GM18507 (cell line): ENCODE results near the gene NAA60.

ENCODE experiments used
- DNase-seq: peaks from one replicate; pipeline ENCODE4 v3.0.0; 2011; ENCODE audit warnings: low read depth; ENCODE audit not compliant: insufficient read length; ENCODE audit errors: extremely low spot score
- FAIRE-seq: peaks from 2 replicates; lab custom pipeline; 2011; peaks lifted over from hg19 to GRCh38; lab: Jason Lieb, UNC

NAA60 gene

GRCh38 chr16:3443108-3444031 lies at the start of gene NAA60, which contains the start of gene ZNF597:
TSS of gene NAA60 (plus strand) at chr16:3443680. CDS start at chr16:3476228, 32,548 bp downstream.
TSS of gene ZNF597 (minus strand) at chr16:3443504. CDS start at chr16:3443153, 351 bp downstream.
- peak; percentile 94 for FAIRE-seq
- peak; percentile 73 for DNase-seq

- FAIRE-seq = peak; percentile 45
- no peak for DNase-seq
Observed at GRCh38 chr16:3400446-3400778, 43.1 kb upstream of the NAA60 start.

GRCh38 chr16:3400779-3401688 lies 42.4 kb upstream of the NAA60 start, which contains the start of the genes ZNF174 and ZSCAN32:
TSS of gene ZNF174 (plus strand) at chr16:3401215. CDS start at chr16:3402005, 790 bp downstream.
TSS of gene ZSCAN32 (minus strand) at chr16:3401004. CDS start at chr16:3397557, 3,447 bp downstream.
- FAIRE-seq (peak; percentile 99), DNase-seq (peak; percentile 100)

DNA sequence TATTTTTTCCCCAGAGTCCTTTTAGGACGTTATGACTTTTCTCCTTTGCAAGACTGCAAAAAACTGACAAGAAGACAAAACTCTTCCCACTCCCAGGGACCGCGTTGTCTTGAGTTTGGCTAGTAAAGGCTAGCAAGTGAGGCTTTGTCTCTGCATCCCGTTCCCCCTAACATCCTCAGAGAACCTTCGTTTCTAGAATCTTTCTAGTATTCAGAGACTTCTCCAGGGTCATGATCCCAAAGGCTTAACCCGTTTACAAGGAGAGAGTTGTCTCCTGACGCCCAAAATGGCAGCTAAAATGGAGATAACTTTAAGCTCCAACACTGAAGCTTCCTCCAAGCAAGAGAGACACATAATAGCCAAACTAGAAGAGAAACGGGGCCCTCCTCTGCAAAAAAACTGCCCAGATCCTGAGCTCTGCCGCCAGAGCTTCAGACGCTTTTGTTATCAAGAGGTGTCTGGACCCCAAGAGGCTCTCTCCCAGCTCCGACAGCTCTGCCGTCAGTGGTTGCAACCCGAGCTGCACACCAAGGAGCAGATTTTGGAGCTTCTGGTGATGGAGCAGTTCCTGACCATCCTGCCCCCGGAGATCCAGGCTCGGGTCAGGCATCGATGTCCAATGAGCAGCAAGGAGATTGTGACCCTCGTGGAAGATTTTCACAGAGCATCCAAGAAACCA lies 41.6 kb upstream of the NAA60 start:
- no peak for DNase-seq
- no peak for FAIRE-seq

DNA sequence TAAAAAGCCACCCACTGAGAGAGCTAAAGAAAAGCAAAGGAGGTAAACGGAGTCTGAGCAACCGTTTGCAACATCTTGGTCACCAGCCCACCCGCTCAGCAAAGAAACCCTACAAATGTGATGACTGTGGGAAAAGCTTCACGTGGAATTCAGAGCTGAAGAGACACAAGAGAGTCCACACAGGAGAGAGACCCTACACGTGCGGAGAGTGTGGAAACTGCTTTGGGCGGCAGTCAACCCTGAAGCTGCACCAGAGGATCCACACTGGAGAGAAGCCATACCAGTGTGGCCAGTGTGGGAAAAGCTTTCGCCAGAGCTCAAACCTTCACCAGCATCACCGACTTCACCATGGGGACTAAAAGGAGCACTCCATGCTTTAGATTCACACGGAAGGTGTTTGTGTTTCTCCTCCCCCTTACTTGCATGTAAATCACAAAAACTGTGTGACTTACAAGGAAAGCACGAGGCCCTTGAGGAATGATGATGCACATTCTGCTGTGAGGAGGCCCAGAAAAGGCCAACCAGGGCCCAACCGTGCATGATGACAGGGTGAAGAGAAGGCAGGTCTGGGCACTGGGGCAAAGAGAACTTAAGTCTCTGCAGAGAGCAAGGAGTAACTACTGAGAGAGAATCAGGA lies 34.8 kb upstream of the NAA60 start:
- DNase-seq (no peak), FAIRE-seq (no peak)

DNA sequence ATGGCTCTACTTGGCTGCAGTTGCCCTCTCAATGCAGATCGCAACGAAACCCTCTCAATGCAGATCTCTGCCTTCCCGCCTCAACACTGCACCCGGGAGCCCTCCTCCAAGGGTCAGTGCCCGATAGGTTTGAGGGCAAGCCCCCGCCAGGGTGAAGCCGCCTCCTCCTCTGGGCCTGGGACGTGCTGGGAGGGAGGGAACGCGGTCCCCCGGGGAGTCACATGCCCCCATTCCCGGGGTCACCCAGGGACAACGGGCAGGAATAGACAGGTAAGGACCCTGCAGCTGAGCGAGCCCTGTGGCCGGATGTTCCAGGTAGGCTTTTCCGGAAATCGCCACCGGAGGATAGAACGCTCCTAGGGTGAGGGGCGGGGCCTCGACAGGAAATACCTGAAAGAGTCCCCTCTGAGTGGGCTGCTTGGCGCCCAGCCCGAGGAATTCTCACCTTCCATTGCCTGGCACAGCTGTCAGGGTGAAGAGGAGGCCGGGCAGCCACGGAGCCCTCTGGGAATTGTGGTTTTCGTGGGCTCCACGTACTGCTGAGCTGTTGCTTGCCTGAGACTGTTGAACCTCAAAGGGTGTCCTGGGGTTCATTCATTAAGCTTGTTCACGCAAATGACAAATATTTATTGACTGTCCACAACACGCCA lies 29.6 kb upstream of the NAA60 start:
- no peak for DNase-seq
- FAIRE-seq = no peak

DNA sequence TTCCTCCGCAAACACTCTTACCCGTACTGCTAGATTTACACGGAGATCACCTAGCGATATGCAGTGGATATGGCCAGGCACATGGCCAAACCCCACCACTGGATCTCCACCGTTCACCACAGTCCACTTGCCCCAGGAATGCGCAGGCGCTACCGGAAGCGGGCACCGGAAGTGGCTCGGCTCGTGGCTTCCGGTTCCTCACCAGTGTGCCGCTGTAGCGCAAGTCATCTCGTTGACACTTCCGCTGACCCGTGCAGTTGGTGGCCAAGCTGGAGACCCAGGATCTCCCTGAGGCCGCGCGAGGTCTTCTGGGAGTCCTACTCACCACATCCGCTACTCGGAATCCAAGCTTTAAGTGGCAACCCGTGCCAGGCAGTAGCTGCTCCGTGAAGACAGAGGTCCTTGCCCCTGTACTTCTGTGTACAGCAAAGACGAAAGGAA lies 11.7 kb upstream of the NAA60 start:
- FAIRE-seq = no peak
- DNase-seq = peak; percentile 11

DNA sequence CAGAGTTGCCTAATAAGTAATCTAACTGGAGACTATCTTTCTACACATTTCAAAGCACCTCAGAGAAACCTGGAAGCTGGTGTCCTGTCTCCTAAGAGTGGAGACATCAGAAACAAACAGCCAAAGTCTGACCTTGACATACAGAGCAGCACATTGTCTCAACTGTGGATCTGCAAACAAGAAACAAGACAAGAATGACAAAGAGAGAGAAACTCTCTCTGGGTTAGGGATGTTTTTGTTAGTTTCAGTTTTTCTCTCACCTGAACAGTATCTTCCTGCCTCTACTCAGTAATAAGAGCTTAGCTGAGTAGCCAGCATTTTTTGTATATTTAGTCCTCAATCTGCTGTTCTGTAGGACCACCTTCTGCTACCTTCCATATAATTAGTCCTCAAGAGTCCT lies 9.1 kb upstream of the NAA60 start:
- no peak for FAIRE-seq
- DNase-seq = no peak

- FAIRE-seq = no peak
- DNase-seq = no peak
Observed at GRCh38 chr16:3439637-3440036, 3.8 kb upstream of the NAA60 start.

DNA sequence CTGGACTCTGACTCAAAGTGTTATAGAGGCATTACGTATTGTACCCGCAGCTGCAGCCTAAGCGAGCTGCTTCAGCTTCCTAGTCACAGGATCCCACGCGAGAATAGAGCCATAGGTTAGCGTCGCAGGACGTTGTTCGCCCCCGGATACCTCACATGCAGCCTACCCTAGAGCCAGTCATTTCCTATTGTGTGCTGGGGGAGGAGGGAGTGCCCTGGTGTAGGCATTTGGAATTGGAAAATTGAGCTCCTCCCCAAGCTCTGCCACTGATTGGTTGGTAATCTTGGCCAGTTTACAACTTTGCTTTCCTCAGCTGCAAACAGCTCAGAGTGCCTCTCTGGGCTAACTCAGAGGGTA lies 530 bp downstream of the NAA60 start:
- no peak for DNase-seq
- no peak for FAIRE-seq

DNA sequence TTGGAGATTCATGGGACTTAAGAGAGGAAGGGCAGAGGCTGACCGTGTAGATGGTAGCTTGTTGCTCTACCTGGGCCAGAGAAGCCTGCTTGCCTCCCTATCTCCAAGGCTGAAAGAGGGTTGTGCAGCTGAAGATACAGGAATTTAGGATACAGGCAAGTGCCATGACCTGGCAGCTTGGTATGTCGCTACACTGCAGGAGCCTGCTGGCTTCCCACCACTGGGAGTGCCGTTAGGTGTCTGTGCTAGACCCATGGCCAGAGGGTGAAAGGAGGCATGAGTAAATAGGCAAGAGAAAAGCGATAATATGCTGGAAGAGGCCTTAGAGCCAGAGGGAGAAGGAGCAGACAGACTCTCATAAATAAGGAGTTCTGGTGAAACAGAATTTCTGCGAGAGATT lies 10.6 kb downstream of the NAA60 start:
- no peak for DNase-seq
- no peak for FAIRE-seq

- FAIRE-seq = no peak
Observed at GRCh38 chr16:3454631-3455147, 11.2 kb downstream of the NAA60 start.

GRCh38 chr16:3457434-3458252 lies 14.2 kb downstream of the NAA60 start:
- DNase-seq (peak; percentile 99), FAIRE-seq (peak; percentile 65)

More at GRCh38 chr16:3454631-3455147, 11.2 kb downstream of the NAA60 start:
- no peak for DNase-seq

DNA sequence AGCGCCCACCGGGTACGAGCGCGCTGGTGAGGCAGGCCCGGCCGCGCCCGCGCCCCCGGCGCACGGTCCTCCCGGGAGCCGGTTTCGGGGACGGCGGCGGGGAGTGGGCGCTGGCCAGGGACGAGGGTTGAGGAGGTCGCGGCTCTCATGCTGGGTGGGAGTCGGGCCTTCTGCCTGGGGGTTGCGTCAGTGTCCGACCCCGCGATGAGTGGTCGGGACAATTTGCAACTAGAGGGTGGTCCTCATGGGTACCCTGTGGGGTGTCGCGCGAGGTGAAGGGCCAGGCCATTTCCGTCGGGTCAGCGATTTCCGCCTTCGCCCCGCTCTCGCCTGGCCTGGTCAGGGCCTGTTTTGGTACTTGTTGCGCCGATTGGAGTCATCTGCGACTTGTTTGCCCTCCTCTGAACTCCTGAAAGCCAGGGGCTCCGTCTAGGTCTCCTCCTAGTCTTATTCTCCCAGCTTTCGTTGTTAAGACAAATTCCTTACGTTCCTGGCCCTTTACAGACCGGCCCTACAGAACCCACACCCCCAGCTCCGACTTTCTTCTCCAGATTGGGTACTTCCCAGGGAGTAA lies 14.9 kb downstream of the NAA60 start:
- no peak for FAIRE-seq
- no peak for DNase-seq

DNA sequence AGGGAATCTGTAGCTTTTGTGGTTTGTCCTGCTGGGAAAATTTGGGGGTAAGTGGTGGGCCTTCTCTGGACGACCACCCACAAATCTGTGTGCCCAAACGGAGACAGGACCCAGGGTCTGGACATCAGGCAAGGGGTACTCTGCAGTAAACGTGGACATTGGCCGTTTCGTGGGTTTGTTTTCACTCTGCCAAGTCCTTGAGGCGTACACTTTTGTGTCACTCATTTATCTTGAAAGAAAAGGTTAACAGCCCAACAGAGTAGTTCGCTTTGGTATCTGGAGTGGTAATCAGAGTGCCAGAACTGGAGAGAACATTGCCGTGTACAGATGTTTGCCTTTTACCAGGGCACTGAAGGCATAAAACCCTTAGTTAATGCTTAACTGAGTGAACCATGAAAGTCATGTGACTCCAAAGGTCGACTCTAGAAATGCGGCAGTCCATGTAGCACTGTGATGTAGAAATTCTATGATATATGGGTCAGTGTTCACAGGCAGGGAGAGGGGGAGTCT lies 15.4 kb downstream of the NAA60 start:
- FAIRE-seq (peak; percentile 91), DNase-seq (peak; percentile 42)

GRCh38 chr16:3459401-3460090 lies 16.1 kb downstream of the NAA60 start:
- DNase-seq (no peak), FAIRE-seq (no peak)
